Measurements from ENCODE around the gene ATP6V0C. TPM values are rescaled to one million over a fixed set of nuclear protein-coding genes. Genes with fewer than 3 reads are reported as not detected.

ATP6V0C gene
- polyA plus RNA-seq, 1 experiment: 11.0 TPM

DNA sequence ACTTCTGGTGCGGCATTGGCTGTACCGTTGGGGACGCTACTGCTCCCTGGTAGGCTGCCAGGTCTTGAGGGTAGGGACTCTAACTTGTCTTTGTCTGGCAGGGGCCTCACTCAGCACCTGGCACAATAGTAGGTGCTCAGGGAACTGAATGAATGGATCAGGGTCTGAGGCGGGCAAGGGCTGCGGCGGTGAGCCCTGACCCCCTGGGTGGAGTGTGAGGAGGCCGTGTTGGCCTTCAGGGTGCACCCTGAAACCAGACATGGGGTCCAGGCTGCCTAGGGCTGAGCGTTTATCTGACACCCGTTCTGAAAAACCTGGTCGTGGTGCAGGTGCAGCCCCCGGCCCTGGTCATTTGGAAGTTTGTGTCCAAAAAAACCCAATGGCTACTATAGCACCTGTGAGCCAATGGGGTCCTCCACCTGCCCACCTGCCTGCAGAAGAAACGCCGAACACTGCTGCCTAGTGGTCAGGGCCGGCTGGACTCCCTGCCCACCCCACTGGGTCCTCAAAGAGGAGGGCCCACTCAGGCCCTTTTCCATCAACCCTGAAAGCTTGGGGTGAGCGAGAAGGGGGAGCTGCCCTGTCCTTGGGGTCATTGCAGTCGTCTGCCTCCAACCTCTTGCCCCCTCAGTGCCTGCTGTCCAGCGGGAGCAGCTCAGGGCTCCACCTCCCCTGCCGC lies 4.9 kb upstream of the ATP6V0C start:
- no peak overlapping the region for H3K27ac ChIP-seq (ENCODE audit: low read depth, low read length)
- DNase-seq (ENCODE audit: low read depth, low spot score): no peak
- ChIA-PET CTCF (no interaction called here), POLR2A (no interaction called here)
- TF ChIP-seq, protein P1, sequence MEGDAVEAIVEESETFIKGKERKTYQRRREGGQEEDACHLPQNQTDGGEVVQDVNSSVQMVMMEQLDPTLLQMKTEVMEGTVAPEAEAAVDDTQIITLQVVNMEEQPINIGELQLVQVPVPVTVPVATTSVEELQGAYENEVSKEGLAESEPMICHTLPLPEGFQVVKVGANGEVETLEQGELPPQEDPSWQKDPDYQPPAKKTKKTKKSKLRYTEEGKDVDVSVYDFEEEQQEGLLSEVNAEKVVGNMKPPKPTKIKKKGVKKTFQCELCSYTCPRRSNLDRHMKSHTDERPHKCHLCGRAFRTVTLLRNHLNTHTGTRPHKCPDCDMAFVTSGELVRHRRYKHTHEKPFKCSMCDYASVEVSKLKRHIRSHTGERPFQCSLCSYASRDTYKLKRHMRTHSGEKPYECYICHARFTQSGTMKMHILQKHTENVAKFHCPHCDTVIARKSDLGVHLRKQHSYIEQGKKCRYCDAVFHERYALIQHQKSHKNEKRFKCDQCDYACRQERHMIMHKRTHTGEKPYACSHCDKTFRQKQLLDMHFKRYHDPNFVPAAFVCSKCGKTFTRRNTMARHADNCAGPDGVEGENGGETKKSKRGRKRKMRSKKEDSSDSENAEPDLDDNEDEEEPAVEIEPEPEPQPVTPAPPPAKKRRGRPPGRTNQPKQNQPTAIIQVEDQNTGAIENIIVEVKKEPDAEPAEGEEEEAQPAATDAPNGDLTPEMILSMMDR (IDR thresholded peaks at IDR 0.05; ENCODE audit: low read depth, low read length): no peak
- no peak overlapping the region for H3K4me3 ChIP-seq (ENCODE audit: low read depth, low read length)
- H3K9me3 ChIP-seq (ENCODE audit: control insufficient read depth, insufficient read depth, low read length): peaks cover 4% of the 10 kb centered on the region; the same call in 1 of the 2 replicates
- H3K27me3 ChIP-seq (ENCODE audit: control insufficient read depth, insufficient read depth, low read length): no peaks in the 10 kb centered on the region

DNA sequence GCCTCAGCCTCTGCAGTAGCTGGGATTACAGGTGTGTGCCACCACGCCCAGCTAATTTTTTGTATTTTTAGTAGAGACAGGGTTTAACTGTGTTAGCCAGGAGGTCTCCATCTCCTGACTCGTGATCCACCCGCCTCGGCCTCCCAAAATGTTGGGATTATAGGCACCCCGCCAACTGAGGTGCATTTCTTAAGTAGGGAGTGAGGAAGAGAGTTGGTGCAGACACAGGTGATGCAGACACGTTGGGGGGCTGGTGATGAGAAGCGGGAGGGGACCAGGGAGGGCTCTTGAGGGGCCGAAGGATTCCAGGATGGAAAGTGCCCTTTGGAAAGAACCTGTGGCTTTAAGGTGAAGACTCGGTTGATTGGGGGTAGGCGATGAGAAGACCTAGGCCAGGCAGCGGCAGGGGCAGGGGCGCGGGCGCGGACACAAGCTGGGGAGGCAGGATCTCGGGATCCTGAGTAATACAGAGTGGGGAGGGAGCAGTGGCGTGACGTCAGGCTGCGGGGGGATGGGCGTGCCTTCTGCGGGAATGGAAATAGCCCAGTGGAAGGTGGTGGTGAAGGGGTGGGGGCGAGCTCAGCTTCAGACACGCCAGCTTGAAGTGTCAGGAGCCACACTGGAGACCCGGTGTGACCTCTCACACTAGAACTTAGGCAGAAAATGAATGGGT lies 2.5 kb upstream of the ATP6V0C start:
- ChIA-PET CTCF (interaction anchor here (4.2 kb wide), 1 partner anchor 10 kb away, joined by 20 read pairs; no protein-coding TSS in a partner anchor), POLR2A (interaction anchor here (1.0 to 1.2 kb wide), 2 partner anchors 9 kb away, joined by 6 to 11 read pairs; partner anchors contain the start of gene AMDHD2)
- Histone ChIP-seq H3K4me3 (ENCODE audit: low read depth, low read length) (peak overlapping the region; percentile 22; the same call in 1 of the 2 replicates), H3K27me3 (ENCODE audit: control insufficient read depth, insufficient read depth, low read length) (no peaks in the 10 kb centered on the region), H3K27ac (ENCODE audit: low read depth, low read length) (peak overlapping the region; percentile 11), H3K9me3 (ENCODE audit: control insufficient read depth, insufficient read depth, low read length) (peaks cover 4% of the 10 kb centered on the region; the same call in 1 of the 2 replicates)
- TF ChIP-seq, protein P1 (IDR thresholded peaks at IDR 0.05; ENCODE audit: low read depth, low read length): no peak
- DNase-seq (ENCODE audit: low read depth, low spot score): peak; percentile 20

GRCh38 chr16:2511996-2512734 lies 1.6 kb upstream of the ATP6V0C start:
- DNase-seq (ENCODE audit: low read depth, low spot score): no peak
- Histone ChIP-seq H3K9me3 (ENCODE audit: control insufficient read depth, insufficient read depth, low read length) (peaks cover 4% of the 10 kb centered on the region; the same call in 1 of the 2 replicates), H3K27me3 (ENCODE audit: control insufficient read depth, insufficient read depth, low read length) (no peaks in the 10 kb centered on the region), H3K4me3 (ENCODE audit: low read depth, low read length) (no peak overlapping the region), H3K27ac (ENCODE audit: low read depth, low read length) (no peak overlapping the region)
- CTCF ChIA-PET: interaction anchor here (4.2 kb wide), 1 partner anchor 10 kb away, joined by 20 read pairs; no protein-coding TSS in a partner anchor
- POLR2A ChIA-PET: interaction anchor here (1.0 to 1.2 kb wide), 3 partner anchors 8 to 357 kb away, joined by 3 to 11 read pairs (median 6); partner anchors contain the start of genes AMDHD2 and TRAF7
- TF ChIP-seq, protein P1 (IDR thresholded peaks at IDR 0.05; ENCODE audit: low read depth, low read length): no peak

DNA sequence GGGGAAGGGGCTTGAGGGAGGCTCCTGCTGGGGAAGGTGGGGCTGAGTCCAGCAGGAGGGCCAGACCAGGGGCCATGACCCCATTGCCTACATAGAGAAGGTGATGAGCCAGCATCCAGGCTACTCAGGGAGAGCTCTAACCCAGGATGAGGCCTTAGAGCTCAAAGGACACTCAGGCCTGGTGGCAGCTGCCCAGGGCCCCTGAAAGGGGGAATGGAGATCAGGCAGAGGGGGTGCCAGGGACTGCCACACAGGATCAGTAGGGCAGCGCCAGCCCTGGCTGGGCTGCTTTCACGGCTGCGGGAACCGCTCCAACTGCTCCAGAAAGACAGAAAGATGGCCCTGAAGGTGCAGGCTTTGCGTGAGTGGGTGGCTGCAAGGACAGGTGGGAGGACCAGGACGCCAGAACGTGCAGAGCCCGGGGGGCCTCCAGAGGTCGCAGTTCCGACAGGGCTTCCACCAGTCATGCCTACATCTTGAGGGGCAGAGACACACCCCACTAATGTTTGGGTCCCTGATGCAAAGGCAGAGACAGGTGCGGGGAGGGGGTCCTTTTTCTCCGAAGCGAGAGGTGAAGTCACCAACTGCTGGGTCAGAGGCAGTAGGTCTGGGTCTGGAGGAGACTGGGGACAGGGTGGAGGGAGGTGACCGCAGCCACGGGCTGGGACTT lies 882 bp upstream of the ATP6V0C start:
- no peak for DNase-seq (ENCODE audit: low read depth, low spot score)
- ChIA-PET CTCF (interaction anchor here (4.2 kb wide), 1 partner anchor 11 kb away, joined by 20 read pairs; no protein-coding TSS in a partner anchor), POLR2A (interaction anchor here (0.6 to 1.2 kb wide), 2 partner anchors 18 to 357 kb away, joined by 3 read pairs; partner anchors contain the start of genes CEMP1 and TRAF7)
- Histone ChIP-seq H3K9me3 (ENCODE audit: control insufficient read depth, insufficient read depth, low read length) (peaks cover 4% of the 10 kb centered on the region; the same call in 1 of the 2 replicates), H3K27ac (ENCODE audit: low read depth, low read length) (no peak overlapping the region), H3K27me3 (ENCODE audit: control insufficient read depth, insufficient read depth, low read length) (no peaks in the 10 kb centered on the region), H3K4me3 (ENCODE audit: low read depth, low read length) (peak overlapping the region; percentile 70)
- TF ChIP-seq, protein P1 (IDR thresholded peaks at IDR 0.05; ENCODE audit: low read depth, low read length): peak; percentile 3; the same call in 1 of the 2 replicates

All from AG04450 (cell line).